Hematopoietic multipotent progenitor cell treated with erythropoietin and hydrocortisone succinate and interleukin-3 and kit ligand, for 6 days (in vitro differentiated cells): ENCODE results near the gene OR2A12.
"Not testable (repeated sequence)": the region's sequence is repeated elsewhere in the genome, so short reads cannot be mapped to it uniquely, and the experiment has no call there.

Experiments used
- DNase-seq: peaks from one replicate; pipeline ENCODE4 v3.0.0-alpha.2; 2015

The OR2A12 gene

DNA sequence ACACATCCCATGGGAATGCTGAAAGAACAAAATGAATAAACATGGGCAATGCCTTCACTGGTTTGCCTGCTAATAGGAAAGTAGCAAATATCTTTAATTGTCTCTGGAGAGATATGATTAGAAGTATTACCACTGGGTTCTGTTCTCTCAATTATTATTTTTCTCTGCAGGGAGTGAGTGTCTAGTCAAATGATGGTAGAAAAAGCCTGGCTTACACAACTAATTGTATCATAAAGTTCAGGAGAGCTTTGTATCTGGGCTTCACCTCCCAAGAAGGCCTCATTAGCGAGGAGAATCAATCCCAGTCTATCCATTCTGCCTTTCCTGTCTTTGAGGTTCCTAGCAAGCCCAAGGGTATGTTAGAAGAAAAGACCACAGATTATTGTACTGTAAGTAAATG is 36.8 kb downstream of the OR2A12 start, which contains the start of gene OR2A14:
Gene OR2A14, plus strand, starts transcription at position 301 of the 400 bp plus-strand sequence. CDS start 5,937 bp downstream, outside the sequence.
- no peak for DNase-seq

DNA sequence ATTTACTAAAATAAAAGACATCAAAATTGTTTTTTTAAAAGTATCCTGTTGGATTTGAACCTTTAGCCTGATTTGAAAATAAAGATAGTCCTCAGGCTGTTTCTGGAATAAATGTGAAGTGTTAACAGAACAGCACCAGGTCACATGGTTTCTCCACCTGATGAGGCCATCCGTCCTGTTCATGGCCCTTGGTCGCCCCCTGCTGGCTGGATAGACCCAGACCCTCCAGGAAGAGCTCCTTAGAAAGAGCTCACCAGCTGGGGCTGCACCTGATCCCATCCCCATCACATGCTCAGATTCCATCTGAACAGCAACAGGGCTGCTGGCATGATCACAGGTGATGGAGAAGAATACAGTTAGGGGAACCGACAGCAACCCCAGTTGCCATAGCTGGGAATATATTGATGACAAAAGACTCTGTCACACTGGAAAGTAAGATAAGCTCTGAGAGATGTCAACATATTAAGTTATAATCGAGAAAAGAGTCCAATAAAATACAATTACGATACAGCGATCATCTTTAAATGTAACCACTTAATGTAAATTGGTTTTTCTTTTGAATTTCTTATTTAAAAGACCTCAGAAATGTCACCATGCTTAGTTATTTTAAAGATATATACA is 41.7 kb downstream of the OR2A12 start:
- peak; percentile 92 for DNase-seq

DNA sequence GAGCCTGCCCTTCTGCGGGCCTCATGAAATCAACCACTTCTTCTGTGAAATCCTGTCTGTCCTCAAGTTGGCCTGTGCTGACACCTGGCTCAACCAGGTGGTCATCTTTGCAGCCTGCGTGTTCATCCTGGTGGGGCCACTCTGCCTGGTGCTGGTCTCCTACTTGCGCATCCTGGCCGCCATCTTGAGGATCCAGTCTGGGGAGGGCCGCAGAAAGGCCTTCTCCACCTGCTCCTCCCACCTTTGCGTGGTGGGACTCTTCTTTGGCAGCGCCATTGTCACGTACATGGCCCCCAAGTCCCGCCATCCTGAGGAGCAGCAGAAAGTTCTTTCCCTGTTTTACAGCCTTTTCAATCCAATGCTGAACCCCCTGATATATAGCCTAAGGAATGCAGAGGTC is 43.5 kb downstream of the OR2A12 start:
- not testable (repeated sequence) for DNase-seq

DNA sequence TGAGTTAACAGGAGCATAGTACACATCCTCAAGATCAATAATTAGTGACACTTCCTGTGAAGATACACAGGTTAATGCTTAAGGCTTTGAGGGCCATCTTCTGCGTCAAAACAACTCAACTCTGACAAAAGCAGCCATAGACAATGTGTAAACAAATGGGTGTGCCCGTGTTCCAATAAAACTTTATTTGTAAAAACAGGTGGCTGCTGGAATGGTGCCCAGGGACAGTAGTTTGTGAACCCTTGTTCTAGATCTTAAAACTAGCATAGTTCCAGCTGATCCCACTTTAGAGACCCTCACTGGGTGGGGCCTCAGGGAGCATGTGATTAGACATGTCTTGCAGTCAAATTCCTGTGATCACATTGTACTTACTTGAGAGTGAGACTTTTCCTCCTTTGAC is 44.7 kb downstream of the OR2A12 start:
- DNase-seq: no peak

DNA sequence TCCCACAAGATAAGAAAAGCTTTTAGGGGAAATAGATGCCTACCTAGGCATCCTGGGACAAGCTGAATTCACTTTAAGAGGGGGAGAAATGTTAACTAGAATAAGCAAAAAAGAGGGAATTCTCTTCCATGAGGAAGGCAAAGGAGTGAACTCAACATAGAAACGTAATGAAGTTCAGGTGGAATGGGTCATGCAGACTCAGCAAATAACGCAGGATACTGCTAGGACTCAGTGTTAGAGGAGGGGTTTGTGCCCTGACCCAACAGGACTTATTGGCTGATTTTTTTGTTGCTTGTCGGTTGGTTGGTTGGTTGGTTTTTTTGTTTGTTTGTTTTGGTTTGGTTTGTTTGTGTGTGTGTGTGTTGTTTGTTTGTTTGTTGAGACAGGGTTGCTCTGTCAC is 46.2 kb downstream of the OR2A12 start:
- no peak for DNase-seq

DNA sequence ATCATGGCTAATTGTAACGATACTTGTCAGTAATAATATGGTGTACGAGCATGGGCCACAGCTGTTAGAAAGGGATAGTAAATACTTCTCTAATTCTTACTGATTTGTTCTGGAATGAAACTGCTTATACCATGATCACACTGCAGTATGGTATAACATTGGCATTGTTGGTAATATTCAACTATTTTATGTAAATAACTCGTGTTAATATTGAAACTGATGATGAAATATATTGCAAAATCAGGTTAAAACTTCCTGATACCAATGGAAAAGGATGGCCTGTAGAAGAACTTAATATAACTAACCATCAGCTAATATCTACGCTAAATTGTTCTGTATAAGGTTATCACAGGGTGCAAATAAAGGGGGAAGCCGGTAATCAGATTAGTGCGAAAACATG is 47.2 kb downstream of the OR2A12 start:
- DNase-seq: no peak

DNA sequence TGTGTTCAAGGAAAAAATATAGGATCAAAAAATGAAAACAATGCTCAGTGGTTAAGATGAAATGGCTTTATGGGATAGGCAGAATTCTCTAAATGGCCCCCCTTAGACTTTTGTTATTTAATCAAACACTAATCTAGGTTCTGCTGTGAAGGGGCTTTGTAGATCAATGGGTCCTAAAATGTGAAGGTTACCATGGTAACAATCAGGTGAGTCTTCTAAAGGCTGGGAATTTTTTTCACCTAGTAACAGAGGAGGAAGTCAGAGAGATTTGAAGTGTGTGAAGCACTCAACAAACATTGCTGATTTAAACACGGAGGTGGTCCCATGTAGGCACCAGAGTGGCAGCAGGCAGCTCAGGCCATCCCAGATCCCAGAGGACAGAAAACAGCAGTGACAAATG is 48.0 kb downstream of the OR2A12 start:
- no peak for DNase-seq

DNA sequence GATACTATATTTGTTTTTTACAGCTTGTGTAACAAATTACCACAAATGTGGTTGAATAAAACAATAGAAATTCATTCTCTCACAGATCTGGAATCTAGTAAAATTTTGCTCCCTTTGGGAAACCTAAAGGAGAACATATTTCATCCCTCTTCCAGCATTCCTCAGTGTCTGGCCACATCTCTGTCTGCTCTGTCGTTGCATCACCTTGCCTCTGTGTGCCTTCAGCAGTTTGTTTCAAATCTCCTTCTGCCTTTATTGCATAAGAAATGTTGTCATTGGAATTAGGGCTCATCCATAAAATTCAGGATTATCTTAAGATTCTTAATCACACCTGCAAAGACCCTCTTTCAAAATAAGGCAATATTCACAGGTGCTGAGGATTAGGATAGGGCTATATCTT is 51.4 kb downstream of the OR2A12 start:
- no peak for DNase-seq

DNA sequence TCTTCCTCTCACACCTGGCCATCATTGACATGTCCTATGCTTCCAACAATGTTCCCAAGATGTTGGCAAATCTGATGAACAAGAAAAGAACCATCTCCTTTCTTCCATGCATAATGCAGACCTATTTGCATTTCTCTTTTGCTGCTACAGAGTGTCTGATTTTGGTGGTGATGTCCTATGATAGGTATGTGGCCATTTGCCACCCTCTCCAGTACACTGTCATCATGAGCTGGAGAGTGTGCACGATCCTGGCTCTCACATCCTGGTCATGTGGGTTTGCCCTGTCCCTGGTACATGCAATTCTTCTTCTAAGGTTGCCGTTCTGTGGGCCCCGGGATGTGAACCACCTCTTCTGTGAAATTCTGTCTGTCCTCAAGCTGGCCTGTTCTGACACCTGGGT is 56.1 kb downstream of the OR2A12 start:
- DNase-seq: no peak

DNA sequence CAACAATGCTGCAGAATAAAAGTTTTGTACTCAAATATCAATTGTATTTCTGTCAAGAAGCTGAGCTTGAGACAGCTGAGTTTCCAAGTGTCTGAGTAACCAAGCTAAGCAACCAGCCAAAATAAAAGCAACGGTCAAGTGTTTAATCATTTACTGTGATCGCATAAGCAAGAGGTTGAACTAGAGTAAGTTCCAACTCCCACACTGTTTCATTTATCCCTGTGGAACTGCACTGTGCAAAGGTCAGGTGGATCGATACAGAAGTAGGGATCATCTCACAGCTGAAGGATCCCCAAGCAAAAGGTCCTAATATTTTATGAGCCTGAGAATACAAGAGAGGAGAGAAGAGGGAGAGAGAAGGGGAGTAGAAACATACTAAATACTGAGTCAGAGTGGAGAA is 58.3 kb downstream of the OR2A12 start:
- DNase-seq: no peak

DNA sequence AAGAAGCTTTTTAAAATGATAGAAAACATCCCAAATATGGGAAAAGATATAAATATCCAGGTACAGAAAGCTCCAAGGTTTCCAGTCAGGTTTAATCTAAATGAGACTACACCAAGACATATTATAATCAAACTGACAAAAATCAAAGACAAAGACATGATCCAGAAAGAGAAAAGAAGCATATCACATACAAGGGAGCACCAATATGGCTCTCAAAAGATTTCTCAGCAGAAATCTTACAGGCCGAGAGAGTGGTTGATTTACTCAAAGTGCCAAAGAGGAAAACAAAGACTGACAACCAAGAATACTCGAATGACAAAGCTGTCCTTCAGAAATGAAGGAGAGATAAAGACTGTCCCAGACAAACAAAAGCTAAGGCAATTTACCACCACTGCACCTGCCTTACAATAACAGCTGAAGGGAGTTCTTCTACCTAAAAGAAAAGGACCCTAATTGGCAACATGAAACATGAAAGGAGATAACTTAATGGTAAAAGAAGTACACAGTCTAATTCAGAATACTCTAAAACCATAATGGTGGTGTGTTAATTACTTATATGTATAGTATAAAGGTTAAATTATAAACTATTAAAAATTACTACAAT is 62.2 kb downstream of the OR2A12 start:
- no peak for DNase-seq
